Measurements from ENCODE around the gene SFXN5.

- TF ChIP-seq EZH2 (IDR thresholded peaks at IDR 0.05; ENCODE audit: insufficient read depth, poor library complexity, severe bottlenecking) (no peak), EZH2phosphoT487 (IDR thresholded peaks at IDR 0.05; ENCODE audit: insufficient read depth, low read depth) (no peak)
These were observed 86.4 kb downstream of the SFXN5 start for GRCh38 chr2:72985136-72985535.
